ENCODE results near the gene TBC1D19. TPM values are rescaled to one million over a fixed set of nuclear protein-coding genes. Genes with fewer than 3 reads are reported as not detected.

The TBC1D19 gene
- total RNA-seq, 1 donor from 2014 or later: 5.2 TPM

DNA sequence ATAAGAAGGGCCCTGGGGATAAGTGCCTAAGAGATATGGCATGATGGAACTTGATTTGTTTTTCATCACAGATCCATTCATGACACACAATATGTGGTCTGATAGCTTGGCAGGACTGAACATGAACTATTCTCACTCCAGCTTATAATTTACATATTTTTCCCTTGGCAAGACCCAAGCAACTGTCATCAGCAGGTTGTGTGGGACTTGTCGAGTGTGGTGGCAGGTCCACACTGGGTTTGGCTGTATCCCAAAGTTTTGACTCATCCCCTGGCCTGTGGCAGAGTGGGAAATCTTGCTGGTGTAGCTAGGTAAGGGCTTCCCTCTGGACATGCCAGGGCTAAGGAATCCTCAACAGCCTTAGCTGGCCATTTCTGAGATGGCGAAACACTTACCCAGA, 195.8 kb downstream of the TBC1D19 start:
- ChIA-PET CTCF (no interaction called here), POLR2A (no interaction called here)

DNA sequence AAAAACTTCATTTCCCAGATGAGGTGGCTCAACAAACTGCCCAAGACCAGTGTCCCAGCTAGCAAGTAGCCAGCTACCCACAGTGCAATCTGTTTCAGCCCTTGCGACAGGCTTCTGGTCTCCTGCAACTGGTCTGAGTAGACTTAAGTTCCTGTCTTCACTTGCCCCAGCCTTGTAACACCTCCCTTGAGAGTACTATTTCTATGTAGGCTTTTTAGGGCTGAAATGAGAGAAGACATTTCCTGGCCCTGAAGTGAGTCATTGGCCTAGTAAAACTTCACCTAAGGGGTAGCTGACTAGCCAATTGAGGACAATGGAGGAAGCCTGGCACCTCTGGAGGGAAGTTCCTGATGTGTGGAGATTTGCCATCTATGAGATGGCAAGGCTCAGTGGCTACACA, 196.7 kb downstream of the TBC1D19 start:
- TF ChIP-seq, protein P1, sequence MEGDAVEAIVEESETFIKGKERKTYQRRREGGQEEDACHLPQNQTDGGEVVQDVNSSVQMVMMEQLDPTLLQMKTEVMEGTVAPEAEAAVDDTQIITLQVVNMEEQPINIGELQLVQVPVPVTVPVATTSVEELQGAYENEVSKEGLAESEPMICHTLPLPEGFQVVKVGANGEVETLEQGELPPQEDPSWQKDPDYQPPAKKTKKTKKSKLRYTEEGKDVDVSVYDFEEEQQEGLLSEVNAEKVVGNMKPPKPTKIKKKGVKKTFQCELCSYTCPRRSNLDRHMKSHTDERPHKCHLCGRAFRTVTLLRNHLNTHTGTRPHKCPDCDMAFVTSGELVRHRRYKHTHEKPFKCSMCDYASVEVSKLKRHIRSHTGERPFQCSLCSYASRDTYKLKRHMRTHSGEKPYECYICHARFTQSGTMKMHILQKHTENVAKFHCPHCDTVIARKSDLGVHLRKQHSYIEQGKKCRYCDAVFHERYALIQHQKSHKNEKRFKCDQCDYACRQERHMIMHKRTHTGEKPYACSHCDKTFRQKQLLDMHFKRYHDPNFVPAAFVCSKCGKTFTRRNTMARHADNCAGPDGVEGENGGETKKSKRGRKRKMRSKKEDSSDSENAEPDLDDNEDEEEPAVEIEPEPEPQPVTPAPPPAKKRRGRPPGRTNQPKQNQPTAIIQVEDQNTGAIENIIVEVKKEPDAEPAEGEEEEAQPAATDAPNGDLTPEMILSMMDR (IDR thresholded peaks at IDR 0.05): no peak
- Mint-ChIP-seq H3K36me3 (ENCODE audit: low read depth) (no peaks in the 10 kb centered on the region), H3K4me1 (peaks cover 13% of the 10 kb centered on the region), H3K27me3 (no peaks in the 10 kb centered on the region), H3K27ac (no peak overlapping the region), H3K4me3 (no peak overlapping the region), H3K9me3 (no peaks in the 10 kb centered on the region)
- POLR2A ChIA-PET: interaction anchor here (0.5 to 0.6 kb wide), 2 partner anchors 80 to 102 kb away, joined by 3 read pairs; partner anchors contain the start of gene STIM2
- ATAC-seq (ENCODE audit: low read depth): peak; percentile 92
- CTCF ChIA-PET: no interaction called here
- DNase-seq: no peak
- intact Hi-C loops (cut with micrococcal nuclease): no loop called here

More for the DNA sequence above, 195.8 kb downstream of the TBC1D19 start:
- Mint-ChIP-seq H3K4me1 (peaks cover 9% of the 10 kb centered on the region), H3K9me3 (no peaks in the 10 kb centered on the region), H3K4me3 (no peak overlapping the region), H3K36me3 (ENCODE audit: low read depth) (no peaks in the 10 kb centered on the region), H3K27ac (no peak overlapping the region), H3K27me3 (no peaks in the 10 kb centered on the region)
- intact Hi-C loops (cut with micrococcal nuclease): no loop called here
- no peak for ATAC-seq (ENCODE audit: low read depth)
- TF ChIP-seq, protein P1 (IDR thresholded peaks at IDR 0.05): no peak
- DNase-seq: no peak

DNA sequence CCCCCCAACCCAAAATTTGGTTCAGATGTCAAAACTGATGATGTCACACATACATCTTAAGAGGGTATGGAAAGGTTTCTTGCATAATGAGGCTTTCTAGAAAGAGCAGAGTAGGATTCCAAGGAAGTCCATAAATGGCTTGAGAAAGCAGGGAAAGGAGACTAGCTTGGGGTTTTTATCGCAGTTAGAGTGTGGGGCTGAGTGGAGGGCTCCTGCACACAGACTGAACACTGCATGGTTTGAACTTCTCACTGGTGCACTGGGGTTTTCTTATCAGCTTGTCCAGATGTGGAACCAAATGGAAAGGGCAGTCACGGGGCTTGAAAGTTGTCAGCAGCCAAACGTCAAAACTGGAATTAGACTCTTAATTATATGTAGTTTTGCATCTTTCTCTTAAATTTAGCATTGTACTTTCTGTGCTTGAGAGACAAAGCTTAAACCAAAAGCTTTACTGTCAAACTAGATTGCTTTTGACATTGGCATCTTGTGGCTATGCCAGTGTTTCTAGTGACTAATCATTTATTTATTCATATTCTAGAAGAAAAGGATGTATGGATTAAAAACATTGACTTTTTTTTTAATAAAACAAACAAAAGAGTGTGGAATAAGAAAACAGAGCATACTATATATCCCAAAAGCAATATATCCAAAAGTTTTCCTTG, 198.4 kb downstream of the TBC1D19 start:
- intact Hi-C loops (cut with micrococcal nuclease): no loop called here
- no peak for DNase-seq
- ATAC-seq (ENCODE audit: low read depth): no peak
- Mint-ChIP-seq H3K4me3 (no peak overlapping the region), H3K27me3 (no peaks in the 10 kb centered on the region), H3K9me3 (no peaks in the 10 kb centered on the region), H3K4me1 (peaks cover 30% of the 10 kb centered on the region), H3K27ac (no peak overlapping the region), H3K36me3 (ENCODE audit: low read depth) (no peaks in the 10 kb centered on the region)
- ChIA-PET CTCF (no interaction called here), POLR2A (interaction anchor here (0.6 kb wide), 1 partner anchor 464 kb away, joined by 3 read pairs; no protein-coding TSS in a partner anchor)
- TF ChIP-seq, protein P1 (IDR thresholded peaks at IDR 0.05): no peak

DNA sequence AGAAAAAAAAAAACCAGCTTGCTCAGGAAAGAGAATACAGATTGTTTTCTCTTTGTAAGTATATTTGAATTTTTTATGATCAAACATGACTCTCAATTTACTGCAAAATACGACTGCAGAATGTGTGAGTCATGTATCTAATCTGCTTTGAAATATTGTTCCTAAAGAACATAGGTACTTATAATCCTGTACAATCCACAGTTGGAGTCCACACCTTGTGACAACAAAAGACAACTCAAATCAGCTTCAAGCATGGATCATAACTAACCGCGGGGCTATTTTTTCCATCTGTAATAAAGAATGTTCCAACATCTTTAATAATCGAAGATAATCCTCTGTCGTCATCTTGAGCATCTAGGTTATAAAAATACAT, 198.9 kb downstream of the TBC1D19 start:
- Mint-ChIP-seq H3K9me3 (no peaks in the 10 kb centered on the region), H3K4me3 (no peak overlapping the region), H3K27ac (no peak overlapping the region), H3K27me3 (no peaks in the 10 kb centered on the region), H3K4me1 (peaks cover 35% of the 10 kb centered on the region), H3K36me3 (ENCODE audit: low read depth) (no peaks in the 10 kb centered on the region)
- intact Hi-C loops (cut with micrococcal nuclease): no loop called here
- ATAC-seq (ENCODE audit: low read depth): no peak
- ChIA-PET CTCF (no interaction called here), POLR2A (interaction anchor here (0.6 kb wide), 1 partner anchor 464 kb away, joined by 3 read pairs; no protein-coding TSS in a partner anchor)
- no peak for DNase-seq
- TF ChIP-seq, protein P1 (IDR thresholded peaks at IDR 0.05): no peak

DNA sequence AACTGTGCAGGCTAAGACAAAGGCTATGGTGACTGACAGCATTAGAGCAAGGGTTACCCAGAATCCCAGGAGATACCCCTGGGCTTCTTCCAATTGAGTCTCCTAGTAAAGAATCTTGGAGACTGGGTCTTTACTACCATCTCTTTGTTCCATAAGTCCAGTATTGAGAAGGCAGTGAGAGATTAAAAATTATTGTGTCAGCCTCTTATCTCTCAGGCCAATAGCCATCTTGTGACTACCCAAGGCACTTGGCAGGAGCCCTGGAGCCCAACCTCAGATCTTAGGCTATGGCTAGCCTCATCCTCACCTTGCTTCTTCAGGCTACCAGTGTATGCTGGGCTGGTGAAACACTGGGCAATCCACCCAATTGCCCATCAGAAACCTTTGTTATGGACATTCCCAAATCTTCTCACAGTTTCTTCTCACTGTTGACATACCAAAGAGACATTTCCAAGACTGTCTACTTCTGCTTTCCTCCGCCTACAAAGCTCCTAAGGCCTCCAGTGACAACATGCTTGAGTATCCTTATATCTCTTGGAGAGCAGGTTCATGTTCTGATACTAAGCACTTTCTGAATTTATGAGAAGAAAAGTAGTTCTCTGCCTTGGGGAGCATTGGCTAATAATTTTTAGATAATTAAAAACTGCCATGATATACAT, 200.5 kb downstream of the TBC1D19 start:
- H3K27me3 Mint-ChIP-seq: peaks cover 2% of the 10 kb centered on the region
- DNase-seq (no peak), ATAC-seq (ENCODE audit: low read depth) (no peak)
- ChIA-PET CTCF (no interaction called here), POLR2A (no interaction called here)
- H3K9me3 Mint-ChIP-seq: peaks cover 1% of the 10 kb centered on the region
- intact Hi-C loops (cut with micrococcal nuclease): no loop called here
- peaks cover 46% of the 10 kb centered on the region for H3K4me1 Mint-ChIP-seq
- H3K4me3 Mint-ChIP-seq: no peak overlapping the region
- H3K36me3 Mint-ChIP-seq (ENCODE audit: low read depth): no peaks in the 10 kb centered on the region
- no peak overlapping the region for H3K27ac Mint-ChIP-seq
- TF ChIP-seq, protein P1 (IDR thresholded peaks at IDR 0.05): no peak

Measured in activated B cell treated with CpG ODN at 0.5 μM for 24 hours (primary cell).